ENCODE measurements around the gene AMER3.
A peak's percentile ranks its signal among the peaks of the same experiment; 100 is the strongest.

AMER3 gene

GRCh38 chr2:130785466-130786055, 30.2 kb downstream of the AMER3 start:
- DNase-seq: no peak

DNA sequence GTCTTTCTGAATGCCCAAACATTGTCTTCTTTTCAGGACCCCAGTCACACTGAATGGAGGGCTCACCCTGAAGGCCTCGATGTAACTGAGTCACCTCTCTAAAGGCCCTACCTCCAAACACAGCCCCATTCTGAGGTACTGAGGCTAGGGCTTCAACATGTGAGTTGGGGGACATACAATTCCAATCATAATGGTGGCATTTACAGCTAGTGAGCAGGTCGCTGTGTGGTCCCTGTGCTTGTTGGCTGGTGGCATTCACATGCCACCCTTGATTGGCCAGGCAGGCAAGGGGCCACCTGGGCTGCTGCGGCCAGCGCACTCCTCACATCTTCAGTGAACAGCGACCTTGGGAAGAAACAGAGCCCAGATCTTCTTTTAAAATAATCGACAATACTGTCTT, 30.7 kb downstream of the AMER3 start:
- no peak for DNase-seq

GRCh38 chr2:130787841-130788240, 32.5 kb downstream of the AMER3 start:
- DNase-seq: no peak

GRCh38 chr2:130790312-130790711, 35.0 kb downstream of the AMER3 start:
- DNase-seq: no peak

- DNase-seq: peak; percentile 70
Observed at GRCh38 chr2:130790804-130791616, 35.7 kb downstream of the AMER3 start.

DNA sequence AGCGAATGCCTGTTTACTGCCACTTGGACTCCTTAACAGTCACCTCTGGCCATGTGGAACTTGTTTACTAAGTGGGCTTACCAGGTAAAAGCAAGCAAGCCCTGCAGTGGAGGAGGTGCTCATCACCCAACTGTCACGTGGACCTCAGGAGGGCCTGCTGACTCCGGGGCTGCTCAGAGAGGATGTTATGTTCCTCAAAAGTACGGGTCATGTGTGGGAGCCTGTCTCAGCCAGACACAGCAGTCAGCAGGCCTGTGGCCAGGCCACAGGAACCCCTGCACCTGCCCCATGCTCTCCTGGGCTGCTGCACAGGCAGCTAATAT, 36.2 kb downstream of the AMER3 start:
- DNase-seq: peak; percentile 70

DNA sequence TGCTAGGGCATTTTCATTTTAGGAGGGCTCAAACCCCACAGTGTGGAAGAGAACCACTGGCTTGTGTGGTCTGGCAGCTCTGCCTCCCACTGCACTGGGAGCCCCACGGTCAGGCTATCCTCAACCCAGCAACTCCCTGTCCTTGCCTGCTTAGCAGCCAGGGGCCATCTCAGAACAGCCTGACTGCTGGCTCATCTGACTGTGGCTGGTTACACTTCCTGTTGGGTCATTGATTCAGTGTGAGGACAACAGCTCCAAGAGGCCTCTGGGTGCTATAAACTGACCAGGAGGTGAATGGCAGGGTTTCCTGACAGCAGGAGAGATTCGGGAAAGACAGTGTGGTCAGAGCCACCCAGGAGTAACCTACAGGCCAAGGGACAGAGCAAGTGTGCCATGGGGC, 40.1 kb downstream of the AMER3 start:
- DNase-seq: peak; percentile 1

- no peak for DNase-seq
Observed at GRCh38 chr2:130796290-130796689, 41.0 kb downstream of the AMER3 start.

DNA sequence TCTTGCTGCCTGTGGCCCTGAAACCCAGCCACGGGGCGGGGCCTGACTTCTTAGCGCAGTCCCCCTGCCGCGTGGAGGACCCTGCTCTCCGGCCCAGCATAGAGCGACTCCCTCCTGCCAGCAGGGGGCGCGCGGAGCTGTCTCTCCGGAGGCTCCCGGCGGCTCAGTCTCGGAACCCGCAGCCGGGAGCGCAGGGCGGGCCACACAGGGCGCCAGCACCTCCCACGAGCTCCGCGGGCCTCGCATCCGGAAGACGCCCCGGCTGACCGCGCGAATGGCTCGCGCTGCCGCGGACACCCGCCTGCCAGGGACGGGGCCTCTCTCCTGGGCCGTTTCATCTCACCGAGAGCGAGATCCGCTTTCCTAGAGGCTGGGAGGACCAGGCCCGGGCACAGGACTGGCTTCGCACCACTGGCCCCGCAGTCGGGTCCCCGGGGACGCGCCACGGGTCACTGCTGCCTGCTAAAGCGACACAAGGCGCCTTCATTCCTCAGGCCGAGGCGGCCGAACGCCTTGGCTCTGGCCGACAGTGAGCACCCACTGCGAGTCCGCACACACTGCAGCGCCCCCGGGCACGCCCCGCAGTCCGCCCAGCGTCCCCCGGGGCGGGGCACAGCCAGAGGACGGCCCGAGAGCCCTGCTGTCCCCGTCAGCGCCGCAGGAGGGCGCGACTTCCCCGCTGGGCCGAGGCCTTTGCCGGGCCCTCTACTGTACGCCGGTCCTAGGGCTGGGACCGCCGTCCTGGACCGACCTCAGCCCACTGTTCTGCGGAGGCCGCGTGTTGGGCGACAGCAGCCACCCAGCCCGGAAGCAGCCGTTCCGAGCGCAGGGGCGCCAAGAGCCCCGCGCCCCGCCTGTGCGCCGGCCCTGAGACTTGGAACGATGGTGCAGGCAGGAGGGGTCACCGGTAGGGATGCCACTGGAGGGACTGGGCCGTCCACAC, 42.4 kb downstream of the AMER3 start:
- DNase-seq: peak; percentile 85

DNA sequence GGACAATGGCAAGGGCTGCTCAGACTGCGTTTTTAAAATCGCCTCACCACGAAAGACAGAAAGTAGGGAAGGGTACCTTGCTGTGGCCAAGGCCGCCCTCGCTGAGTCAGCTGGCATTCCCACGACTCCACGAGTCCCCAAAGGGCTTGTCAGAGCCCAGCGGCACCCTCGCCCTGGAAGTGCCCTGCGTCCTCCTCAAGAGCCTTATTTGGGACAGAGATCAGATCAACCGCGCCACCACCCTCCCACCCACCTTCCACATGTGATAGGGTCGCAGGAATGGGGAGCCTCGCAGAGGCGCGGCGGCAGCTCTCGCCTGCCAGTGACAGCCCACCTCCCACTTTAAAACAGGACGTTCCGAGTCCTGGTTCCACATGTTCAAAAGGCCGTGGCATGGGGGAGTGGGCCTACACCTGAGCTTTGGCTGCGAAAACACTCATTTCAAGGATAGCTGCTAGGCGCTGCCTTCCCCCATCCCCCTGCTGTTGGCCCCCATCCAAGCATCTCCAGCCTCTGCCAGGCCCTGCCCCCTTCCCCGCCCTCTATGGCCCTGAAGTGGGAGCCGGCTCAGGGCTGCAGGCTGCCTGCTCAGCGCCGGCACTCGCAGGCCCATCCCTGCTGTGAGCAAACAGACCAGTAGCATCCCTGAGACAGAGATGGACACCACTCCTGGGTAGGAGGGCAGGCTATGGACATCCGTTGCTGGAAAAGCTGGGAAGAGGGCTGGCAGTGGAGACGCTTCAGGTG, 43.3 kb downstream of the AMER3 start:
- DNase-seq: peak; percentile 78

DNA sequence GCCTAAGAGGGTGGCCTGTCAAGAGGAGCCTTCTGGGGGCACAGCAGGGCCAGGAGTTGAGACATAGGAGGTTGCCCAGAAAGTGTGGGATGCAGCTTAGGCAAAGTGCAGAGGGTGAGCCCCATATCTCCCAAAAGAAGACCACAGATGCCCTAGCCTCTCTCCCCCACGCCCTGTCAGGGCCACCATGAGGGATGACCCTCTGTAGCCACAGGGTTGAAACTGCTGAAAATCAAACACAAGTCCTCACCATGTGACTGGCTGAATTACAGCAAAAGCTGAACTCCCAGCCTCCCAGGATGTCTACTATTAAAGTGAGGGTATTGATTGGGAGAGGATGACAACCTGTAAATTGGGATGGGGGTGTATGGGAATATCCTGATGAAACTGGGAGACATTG, 44.0 kb downstream of the AMER3 start:
- no peak for DNase-seq

- DNase-seq: no peak
Observed at GRCh38 chr2:130805613-130806012, 50.3 kb downstream of the AMER3 start.

DNA sequence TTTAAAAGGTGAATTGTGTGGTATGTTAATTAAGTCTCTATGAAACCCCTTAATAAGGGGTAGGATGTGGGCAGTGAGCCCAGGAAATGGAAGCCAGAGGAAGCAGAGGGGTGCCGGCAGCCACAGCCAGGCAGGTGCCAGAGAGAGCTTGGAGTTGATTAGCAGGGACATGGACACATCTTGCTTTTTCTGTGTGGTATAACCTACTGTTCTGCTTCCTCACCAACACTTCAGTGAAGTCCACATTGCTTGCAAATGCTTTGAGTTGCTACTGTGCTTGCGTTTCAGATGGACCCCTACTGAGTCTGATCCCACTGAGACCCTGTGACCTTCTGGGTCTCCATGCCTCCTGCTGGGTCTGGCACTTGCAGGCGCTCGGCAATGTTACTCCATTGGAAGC, 51.0 kb downstream of the AMER3 start:
- no peak for DNase-seq

- DNase-seq: peak; percentile 11
Observed at GRCh38 chr2:130807659-130808385, 52.5 kb downstream of the AMER3 start.

DNA sequence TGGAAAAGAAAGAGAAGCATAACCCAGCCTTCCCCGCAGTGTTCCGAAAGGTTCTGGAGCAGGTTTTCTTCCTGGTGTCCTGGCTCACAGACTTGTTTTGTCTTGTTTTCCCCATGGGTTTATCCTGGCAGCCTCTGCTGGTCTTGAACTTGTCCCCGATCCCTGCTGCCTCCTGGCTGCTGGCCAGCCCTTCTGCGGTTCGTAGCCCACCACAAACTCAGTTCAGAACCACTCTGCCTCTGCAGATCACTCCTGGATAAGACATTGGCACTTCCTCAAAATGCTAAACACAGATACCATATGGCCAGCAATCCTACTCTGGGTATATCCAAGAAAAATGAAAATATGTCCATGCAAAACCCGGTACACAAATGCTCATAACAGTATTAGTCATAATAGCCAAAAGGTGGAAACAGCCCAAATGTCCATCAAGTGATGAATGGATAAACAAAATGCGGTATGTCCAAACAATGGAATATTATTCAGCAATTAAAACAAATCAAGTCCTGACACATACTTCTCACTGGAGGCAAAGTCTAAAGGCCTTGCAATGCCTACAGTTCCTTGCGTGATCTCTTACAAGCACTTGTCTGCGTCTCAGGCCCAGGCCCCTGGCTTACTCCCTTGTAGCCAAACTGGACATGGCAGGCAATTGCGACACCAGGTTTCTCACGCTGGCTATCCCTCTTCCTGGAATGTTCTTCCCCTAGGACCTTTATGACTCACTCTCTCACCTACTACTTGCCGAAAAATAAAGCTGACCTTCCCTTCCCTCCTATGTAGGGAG, 53.3 kb downstream of the AMER3 start:
- DNase-seq: no peak

DNA sequence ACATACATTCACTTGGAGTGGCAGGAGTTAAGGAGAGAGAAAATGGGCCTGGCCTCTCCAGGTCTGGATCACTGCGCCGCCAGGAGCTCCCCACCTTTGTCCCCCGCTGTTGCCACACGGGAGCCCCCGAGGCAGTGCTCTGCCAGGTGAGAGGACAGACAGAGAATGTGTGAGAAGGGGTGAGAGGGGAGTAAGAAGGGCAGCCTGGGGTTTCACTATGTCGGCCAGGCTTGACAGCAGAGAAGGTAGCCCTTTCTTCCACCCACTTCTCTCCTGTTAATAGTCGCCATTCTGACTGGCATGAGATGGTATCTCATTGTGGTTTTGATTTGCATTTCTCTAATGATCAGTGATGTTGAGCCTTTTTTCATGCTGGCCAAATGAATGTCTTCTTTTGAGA, 55.1 kb downstream of the AMER3 start:
- no peak for DNase-seq

DNA sequence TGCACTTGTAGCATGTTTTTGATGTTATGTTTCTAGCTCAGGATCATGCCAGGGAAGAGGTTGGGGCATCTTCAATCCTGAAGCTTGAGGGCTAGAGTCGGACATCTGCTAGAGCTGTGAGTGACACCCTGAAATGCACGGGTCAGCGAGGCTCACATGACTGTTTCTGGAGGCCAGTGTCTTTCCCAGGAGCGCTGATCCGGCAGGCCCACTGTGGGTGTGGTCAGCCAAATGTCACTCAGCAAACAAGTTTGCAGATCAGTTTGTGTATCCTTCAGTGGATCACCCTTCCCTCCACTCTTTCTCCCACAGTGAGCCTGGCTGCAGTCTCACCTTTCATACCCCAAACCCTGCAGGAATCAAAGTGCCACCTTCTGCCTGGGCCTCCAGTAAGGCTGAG, 58.4 kb downstream of the AMER3 start:
- no peak for DNase-seq

- no peak for DNase-seq
Observed at GRCh38 chr2:130814931-130815680, 59.8 kb downstream of the AMER3 start.

Measured in DMS53 (cell line).